Inflammatory macrophage (primary cell): ENCODE data around the gene HHLA2.
A peak's percentile ranks its signal among the peaks of the same experiment; 100 is the strongest.
"Not testable (repeated sequence)": the region's sequence is repeated elsewhere in the genome, so short reads cannot be mapped to it uniquely, and the experiment has no call there.

Experiments used
- DNase-seq, 2 donors: peaks; one replicate each; pipeline ENCODE4 v3.0.0-alpha.2; 2020 to 2022

HHLA2 gene

DNA sequence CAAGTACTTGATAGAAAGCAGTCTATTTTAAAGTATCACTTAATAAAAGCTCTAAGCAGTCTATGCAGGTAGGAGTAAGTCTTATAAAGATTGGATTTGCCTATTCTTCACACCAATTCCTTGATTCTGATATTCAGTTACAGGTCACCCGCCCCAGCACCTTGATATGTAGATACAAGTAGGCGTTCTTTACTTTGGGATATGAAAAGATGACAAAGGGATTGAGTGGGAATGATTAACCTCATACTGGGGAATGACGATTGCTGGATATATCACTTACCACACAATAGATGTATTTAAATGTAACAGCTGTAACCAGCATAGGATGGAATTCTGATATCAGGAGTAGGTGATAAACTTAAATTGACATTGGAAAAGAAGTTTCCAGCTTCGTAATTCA, 47.1 kb downstream of the HHLA2 start:
- DNase-seq = no peak

DNA sequence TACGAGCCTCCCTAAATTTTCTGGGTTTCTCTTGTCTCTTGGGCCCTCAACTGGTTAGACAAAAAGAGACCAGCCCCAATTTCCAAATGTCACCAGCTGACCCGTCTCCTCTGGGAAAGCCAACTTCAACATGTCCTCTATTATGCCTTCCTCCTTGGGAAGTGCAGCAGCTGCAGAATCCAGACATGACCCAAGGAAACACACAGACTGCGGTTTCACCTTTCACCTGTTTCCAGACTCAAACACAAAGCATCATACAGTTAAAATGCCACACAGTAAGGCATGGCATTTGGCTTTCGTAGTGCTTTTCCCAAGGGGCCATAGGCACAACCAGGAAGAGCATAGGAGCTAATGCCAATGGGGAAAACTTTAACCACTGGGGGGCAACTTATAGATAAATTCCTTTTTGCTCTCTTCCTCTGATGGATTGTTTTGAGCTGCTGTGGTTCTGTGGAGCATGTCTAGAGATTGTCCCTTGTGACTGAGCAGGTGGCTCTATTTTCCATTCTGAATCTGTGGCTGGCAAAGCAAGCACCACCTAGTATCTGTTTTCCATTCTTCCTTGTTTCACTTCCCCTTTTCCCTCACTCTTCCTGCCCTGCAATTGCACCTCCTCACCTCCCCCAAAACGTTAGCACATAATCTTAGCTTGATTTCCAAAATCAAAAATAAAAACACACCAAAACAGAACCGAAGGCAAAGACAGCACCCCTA, 49.3 kb downstream of the HHLA2 start:
- DNase-seq = no peak

DNA sequence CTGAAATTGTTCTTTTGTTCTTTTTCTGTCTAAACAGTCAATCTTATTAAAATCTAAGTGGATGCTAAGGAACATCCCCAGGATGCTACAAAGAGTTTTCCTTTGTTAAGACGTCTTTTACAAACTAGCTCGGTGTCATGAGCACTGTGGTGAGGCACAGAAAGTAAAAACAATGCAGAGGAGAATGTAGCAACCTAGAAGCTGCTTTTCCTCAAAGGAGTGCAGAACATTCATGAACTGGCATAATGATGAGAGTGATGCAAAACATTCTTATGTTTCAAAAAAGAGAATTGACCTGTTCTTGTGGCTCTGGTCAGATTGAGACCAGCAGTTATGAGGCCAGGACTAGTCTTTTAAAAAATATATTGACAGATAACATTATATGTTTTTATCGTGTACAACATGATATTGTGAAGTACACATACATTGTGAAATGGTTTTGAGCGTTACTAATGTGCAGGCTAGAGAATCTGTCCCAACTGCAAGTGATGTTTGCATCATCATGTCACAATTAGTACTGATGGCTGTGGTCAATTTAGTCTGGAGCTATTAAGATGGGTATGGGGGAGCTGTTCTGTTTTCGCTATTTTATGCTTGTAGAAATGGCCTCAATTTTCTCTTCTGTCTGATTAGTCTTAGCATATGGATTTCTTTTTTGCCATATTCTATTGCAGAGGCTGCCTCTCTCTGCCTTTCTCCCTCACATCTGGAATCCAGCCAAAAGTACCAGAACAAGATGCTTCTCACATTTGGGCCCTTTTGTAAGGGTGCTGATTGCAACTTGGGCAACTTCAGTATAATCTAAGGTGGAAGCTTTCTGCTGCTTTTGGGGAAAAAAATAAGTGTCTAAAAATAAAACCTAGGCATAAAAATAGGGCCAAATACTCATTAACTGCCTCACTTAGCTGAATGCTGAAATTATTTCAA, 50.2 kb downstream of the HHLA2 start:
- DNase-seq = peak; percentile 16 to 59

DNA sequence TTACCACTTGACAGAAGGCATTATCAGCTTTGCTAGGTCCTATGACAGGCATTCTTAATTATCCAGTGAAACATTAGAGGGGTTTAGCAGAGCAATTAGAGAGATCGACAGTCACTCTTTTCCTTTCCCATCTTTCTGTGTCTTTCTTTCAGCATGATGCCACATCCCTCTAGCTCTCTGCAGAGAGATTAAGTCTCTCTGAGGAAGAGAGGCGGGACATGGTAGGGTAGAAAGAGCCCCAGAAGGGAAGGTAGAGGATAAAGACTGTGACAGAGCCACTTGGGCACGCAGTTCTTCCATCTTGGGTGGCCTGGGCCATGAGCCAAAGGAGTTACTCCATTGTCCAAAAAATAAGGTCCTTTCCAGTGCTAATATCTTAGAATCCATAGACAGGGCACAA, 55.8 kb downstream of the HHLA2 start:
- DNase-seq = no peak

- DNase-seq = no peak
Measured at GRCh38 chr3:108354562-108354961, 58.2 kb downstream of the HHLA2 start.

DNA sequence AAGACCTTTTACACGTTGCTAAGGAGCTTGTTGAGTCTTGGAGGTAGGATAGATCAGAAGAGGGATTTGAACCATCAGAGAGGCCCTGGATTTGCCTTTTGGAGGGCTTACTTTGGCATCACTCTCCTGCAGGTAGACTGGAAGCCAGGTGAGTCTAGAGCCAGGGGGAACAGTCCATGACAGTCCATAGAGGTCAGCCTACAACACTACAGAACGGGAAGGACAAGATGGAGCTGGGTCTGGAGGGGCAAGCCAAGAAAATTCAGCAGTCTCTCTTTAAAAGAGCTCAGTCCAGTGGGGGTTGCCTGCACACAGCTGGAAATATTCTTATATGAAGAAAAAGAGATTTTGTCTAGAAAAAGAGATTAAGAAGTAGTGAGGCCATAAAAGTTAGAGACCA, 60.7 kb downstream of the HHLA2 start:
- no peak for DNase-seq

DNA sequence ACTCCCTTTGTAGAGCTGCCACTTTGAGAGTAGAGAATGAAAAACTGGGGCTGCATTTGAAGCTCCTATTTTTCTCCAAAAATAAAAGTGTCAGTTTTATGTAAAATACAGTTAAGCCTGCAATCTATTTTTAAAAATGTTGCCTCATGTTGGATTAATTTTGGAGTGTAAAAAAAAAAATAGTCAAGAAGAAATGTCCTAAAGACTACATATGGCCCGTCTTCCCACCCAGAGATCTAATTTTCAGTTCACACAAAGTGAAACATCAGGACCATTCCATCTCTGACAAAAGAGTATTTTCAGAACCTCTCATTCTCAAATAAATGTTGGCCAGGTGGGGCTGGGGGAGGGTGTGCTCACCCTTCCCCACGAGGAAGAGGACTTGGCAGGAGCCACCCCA, 62.7 kb downstream of the HHLA2 start:
- no peak for DNase-seq

- no peak for DNase-seq
Measured at GRCh38 chr3:108376026-108376425, 79.7 kb downstream of the HHLA2 start.

- no peak for DNase-seq
Measured at GRCh38 chr3:108377384-108377783, 81.0 kb downstream of the HHLA2 start.

DNA sequence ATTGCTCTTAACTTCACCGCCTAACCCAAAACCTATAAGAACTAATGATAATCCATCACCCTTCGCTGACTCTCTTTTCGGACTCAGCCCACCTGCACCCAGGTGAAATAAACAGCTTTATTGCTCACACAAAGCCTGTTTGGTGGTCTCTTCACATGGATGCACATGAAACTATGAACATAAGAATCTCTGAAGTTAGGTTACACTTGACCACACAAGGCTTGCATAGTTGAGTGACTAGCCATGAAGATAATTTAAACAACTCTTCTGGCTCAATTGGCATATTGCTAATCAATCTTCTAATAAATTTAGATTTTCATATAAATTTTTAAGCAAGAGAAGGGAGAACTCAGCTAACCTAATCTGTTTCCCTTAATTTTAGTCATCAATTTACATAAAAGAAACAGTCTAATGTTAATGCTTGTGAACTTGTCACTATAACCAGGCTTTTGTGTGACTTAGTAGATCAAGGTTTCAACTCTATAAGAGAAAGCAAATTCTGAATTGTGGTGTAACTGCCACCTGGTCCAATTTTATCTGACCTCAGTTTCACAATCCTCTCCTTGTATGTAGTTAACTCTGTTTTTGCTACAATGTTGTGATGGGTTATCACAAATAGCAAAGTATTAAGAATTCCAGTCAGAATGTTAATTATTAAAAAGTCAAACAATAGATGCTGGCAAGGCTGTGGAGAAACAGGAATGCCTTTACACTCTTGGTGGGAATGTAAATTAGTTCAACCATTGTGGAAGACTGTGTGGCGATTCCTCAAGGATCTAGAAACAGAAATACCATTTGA, 82.0 kb downstream of the HHLA2 start:
- no peak for DNase-seq

DNA sequence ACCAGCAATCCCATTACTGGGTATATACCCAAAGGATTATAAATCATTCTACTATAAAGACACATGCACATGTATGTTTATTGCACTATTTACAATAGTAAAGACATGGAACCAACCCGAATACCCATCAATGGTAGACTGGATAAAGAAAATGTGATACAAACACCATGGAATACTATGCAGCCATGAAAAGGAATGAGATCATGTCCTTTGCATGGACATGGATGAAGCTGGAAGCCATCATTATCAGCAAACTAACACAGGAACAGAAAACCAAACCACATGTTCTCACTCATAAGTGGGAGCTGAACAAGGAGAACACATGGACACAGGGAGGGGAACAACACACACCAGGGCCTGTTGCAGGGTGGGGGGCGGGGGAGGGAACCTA, 82.6 kb downstream of the HHLA2 start:
- not testable (repeated sequence) for DNase-seq

DNA sequence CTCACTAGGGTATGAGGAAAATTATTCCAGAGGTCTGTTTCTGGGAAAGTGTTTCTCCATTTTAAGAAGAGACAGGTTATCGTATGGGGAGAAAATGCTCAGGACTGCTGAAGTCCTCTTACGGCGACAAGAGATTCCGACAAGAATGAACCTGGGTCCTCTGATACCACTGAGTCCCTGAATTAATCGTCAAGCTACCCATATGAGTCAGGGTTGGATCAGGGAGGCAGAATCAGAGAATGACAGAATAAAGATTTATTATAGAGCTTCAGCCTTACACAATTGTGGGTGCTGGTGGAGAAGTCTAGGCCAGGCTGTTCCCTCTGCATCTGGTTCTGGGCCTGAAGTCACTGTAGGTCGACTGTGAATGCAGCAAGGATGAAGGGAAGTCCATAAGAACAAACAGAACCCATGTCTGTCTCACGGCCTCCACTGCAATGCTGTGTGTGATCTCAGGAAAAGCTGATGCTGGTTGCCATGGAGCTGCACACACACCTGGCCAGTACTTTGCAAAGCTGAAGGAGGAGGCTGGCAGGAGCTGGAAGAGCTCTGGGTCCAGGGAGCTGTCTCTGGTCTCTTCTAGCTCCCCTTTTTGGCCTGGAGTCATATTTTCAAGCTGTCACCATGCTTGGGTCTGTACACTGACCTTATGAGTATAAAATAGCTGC, 83.9 kb downstream of the HHLA2 start:
- DNase-seq = no peak

DNA sequence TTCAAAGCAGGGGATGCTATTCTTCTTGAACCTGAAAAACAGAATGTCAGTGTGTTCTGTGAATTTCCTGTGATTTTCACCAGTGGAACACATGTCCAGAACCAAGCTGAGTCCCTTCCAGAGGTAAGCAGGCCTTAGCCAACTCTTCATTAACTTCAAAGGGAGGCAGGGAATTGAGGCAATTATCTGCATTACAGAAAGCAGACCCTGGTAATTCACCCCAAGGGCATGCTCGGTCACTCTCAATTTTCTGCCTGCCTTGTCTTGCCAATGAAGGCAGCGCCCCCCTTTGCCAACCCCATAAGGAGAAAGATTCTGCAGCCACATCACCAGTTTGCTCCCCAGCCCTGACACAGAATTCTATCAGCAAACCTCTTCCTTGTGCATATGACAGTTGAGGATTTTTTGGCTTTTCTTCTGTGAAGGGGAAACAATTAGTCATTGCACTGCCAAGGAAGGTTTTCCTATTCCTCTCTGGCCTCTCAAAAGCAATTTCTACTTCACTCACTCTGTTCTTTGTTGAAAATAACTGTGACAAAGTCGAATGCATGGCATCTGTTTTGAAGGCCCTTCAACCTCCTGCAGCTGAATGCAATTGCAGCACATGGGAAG, 85.3 kb downstream of the HHLA2 start:
- no peak for DNase-seq

DNA sequence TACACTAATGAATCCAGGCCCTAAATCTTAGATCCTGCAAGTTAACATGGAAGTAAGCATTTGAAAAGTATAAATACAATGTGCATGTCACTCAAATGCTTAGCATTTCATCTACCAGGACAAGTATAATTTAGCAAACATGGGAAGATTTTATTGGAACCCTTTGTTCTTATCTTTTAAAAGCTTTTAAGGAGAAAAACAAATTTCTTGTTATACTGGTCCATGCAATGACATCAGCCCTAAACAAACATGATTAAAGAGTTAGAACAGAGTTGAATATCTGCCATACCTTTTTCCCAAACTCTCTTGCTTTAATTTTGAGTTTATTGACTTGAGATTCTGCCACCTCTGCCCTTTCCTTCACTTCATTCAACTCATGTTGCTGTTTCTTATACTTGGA, 87.0 kb downstream of the HHLA2 start:
- DNase-seq = no peak

- DNase-seq = no peak
Measured at GRCh38 chr3:108387063-108387462, 90.7 kb downstream of the HHLA2 start.

- DNase-seq = peak in 1 of 2 donors; percentile 3
Measured at GRCh38 chr3:108388136-108389132, 92.1 kb downstream of the HHLA2 start.

GRCh38 chr3:108389372-108389771, 93.0 kb downstream of the HHLA2 start:
- no peak for DNase-seq

DNA sequence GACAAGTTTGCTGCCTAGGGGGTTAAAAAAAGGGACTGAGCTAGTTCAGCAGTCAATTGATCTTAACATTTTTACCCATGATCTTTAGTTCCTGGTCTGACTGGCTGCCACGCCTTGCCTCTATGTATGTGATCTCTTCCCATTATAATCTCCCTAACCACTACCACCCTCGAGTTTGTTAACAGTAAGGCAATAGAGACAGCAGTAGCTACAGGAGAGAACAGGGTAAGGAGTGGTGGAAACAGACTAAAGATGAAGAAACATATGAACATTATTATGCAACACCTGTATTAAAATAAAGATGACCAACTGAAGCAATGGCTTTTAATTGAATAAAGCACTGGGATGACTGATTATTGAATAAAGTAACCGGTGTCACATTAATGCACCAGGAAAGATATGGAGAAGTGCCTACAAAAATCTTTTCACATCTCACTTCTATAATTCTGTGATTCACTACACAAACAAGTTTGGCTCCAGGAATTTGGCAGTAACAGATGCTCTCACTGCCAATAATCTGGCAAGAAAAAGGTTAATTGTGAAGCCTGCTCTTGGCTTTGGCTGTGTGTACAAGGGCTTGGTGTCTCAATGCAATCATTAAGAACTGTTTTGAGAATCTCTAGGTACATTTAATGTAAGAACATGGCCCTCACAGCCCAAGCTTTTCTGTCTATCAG, 95.7 kb downstream of the HHLA2 start:
- no peak for DNase-seq

- DNase-seq = no peak
Measured at GRCh38 chr3:108393128-108393900, 97.0 kb downstream of the HHLA2 start.
